SK-N-SH (cell line): ENCODE results near the gene KRTAP5-3.

Experiments
- EP300 ChIP-seq, 2 experiments: IDR thresholded peaks; 2 replicates each; pipeline versions ENCODE4 v1.4.0 to v1.6.1; 2012; ENCODE audit warnings: borderline replicate concordance in 1 of 2, low read depth in 1 of 2, low read length in 1 of 2
- FOXM1 ChIP-seq: IDR thresholded peaks from 2 replicates; pipeline ENCODE4 v1.4.0; 2012; ENCODE audit warnings: low read depth, mild to moderate bottlenecking
- GABPA ChIP-seq: IDR thresholded peaks from 2 replicates; pipeline ENCODE4 v1.4.0; 2012; ENCODE audit warnings: low read depth, mild to moderate bottlenecking
- MEF2A ChIP-seq: IDR thresholded peaks from 2 replicates; pipeline ENCODE4 v1.4.0; 2012; ENCODE audit warnings: low read depth, borderline replicate concordance
- POLR2AphosphoS5 ChIP-seq: IDR thresholded peaks from 2 replicates; pipeline ENCODE4 v1.6.1; 2012; ENCODE audit warnings: low read depth, low read length
- SIN3A ChIP-seq: IDR thresholded peaks from 2 replicates; pipeline ENCODE4 v1.6.1; 2012; ENCODE audit warnings: low read depth, mild to moderate bottlenecking, low read length, moderate library complexity, borderline replicate concordance
- SMC3 ChIP-seq: IDR thresholded peaks from 2 replicates; pipeline ENCODE4 v1.6.1; 2012; ENCODE audit warnings: low read depth, low read length, improper control_type of control experiment
- TF ChIP-seq, protein P1 (sequence below): fragments of 200-600 bp; sonication (generic); IDR thresholded peaks from 2 replicates; pipeline ENCODE4 v1.6.1; 2017; ENCODE audit warnings: antibody characterized with exemption, mild to moderate bottlenecking, moderate library complexity
- TF ChIP-seq, protein P2 (sequence below): IDR thresholded peaks from 2 replicates; pipeline ENCODE4 v1.6.1; 2012; ENCODE audit warnings: mild to moderate bottlenecking, low read depth, low read length, moderate library complexity
- TF ChIP-seq, protein P3 (sequence below): IDR thresholded peaks from 2 replicates; pipeline ENCODE4 v1.4.0; 2012; ENCODE audit warnings: low read depth, borderline replicate concordance
- TF ChIP-seq, protein P4 (sequence below): IDR thresholded peaks from 2 replicates; pipeline ENCODE4; 2012
- TF ChIP-seq, protein P5 (sequence below): IDR thresholded peaks from 2 replicates; pipeline ENCODE4 v1.4.0; 2012; ENCODE audit warnings: low read depth
- TF ChIP-seq, protein P6 (sequence below): fragments of 150-350 bp; IDR thresholded peaks from 2 replicates; pipeline ENCODE4 v1.6.1; 2016; ENCODE audit warnings: mild to moderate bottlenecking, low read depth, low read length

DNA sequence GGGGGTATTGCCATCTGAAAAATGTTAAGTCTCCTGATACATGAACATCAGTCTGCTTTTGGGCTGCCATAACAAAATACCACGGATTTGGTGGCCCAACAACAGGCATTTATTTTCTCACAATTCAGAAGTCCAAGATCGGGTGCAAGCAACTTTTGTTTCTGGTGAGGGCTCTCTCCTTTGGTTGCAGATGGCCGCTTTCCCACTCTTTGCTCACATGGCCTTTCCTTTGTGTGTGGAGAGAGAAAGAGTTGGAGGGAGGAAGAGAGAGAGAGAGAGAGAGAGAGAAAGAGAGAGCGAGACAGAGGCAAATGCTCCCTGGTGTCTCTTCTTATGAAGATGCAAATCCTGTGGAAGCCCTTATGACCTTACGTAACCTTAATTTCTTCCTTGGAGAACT lies 7.6 kb downstream of the KRTAP5-3 start:
- TF ChIP-seq, protein P1, sequence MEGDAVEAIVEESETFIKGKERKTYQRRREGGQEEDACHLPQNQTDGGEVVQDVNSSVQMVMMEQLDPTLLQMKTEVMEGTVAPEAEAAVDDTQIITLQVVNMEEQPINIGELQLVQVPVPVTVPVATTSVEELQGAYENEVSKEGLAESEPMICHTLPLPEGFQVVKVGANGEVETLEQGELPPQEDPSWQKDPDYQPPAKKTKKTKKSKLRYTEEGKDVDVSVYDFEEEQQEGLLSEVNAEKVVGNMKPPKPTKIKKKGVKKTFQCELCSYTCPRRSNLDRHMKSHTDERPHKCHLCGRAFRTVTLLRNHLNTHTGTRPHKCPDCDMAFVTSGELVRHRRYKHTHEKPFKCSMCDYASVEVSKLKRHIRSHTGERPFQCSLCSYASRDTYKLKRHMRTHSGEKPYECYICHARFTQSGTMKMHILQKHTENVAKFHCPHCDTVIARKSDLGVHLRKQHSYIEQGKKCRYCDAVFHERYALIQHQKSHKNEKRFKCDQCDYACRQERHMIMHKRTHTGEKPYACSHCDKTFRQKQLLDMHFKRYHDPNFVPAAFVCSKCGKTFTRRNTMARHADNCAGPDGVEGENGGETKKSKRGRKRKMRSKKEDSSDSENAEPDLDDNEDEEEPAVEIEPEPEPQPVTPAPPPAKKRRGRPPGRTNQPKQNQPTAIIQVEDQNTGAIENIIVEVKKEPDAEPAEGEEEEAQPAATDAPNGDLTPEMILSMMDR: no peak
- TF ChIP-seq, protein P2, sequence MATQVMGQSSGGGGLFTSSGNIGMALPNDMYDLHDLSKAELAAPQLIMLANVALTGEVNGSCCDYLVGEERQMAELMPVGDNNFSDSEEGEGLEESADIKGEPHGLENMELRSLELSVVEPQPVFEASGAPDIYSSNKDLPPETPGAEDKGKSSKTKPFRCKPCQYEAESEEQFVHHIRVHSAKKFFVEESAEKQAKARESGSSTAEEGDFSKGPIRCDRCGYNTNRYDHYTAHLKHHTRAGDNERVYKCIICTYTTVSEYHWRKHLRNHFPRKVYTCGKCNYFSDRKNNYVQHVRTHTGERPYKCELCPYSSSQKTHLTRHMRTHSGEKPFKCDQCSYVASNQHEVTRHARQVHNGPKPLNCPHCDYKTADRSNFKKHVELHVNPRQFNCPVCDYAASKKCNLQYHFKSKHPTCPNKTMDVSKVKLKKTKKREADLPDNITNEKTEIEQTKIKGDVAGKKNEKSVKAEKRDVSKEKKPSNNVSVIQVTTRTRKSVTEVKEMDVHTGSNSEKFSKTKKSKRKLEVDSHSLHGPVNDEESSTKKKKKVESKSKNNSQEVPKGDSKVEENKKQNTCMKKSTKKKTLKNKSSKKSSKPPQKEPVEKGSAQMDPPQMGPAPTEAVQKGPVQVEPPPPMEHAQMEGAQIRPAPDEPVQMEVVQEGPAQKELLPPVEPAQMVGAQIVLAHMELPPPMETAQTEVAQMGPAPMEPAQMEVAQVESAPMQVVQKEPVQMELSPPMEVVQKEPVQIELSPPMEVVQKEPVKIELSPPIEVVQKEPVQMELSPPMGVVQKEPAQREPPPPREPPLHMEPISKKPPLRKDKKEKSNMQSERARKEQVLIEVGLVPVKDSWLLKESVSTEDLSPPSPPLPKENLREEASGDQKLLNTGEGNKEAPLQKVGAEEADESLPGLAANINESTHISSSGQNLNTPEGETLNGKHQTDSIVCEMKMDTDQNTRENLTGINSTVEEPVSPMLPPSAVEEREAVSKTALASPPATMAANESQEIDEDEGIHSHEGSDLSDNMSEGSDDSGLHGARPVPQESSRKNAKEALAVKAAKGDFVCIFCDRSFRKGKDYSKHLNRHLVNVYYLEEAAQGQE: no peak
- no peak for TF ChIP-seq POLR2AphosphoS5
- TF ChIP-seq, protein P3, sequence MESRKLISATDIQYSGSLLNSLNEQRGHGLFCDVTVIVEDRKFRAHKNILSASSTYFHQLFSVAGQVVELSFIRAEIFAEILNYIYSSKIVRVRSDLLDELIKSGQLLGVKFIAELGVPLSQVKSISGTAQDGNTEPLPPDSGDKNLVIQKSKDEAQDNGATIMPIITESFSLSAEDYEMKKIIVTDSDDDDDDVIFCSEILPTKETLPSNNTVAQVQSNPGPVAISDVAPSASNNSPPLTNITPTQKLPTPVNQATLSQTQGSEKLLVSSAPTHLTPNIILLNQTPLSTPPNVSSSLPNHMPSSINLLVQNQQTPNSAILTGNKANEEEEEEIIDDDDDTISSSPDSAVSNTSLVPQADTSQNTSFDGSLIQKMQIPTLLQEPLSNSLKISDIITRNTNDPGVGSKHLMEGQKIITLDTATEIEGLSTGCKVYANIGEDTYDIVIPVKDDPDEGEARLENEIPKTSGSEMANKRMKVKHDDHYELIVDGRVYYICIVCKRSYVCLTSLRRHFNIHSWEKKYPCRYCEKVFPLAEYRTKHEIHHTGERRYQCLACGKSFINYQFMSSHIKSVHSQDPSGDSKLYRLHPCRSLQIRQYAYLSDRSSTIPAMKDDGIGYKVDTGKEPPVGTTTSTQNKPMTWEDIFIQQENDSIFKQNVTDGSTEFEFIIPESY: no peak
- TF ChIP-seq, protein P4, sequence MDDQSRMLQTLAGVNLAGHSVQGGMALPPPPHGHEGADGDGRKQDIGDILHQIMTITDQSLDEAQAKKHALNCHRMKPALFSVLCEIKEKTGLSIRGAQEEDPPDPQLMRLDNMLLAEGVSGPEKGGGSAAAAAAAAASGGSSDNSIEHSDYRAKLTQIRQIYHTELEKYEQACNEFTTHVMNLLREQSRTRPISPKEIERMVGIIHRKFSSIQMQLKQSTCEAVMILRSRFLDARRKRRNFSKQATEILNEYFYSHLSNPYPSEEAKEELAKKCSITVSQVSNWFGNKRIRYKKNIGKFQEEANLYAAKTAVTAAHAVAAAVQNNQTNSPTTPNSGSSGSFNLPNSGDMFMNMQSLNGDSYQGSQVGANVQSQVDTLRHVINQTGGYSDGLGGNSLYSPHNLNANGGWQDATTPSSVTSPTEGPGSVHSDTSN: no peak
- no peak for TF ChIP-seq GABPA
- TF ChIP-seq SIN3A: no peak
- TF ChIP-seq, protein P5, sequence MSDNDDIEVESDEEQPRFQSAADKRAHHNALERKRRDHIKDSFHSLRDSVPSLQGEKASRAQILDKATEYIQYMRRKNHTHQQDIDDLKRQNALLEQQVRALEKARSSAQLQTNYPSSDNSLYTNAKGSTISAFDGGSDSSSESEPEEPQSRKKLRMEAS: no peak
- no peak for TF ChIP-seq FOXM1
- no peak for TF ChIP-seq MEF2A
- no peak for TF ChIP-seq EP300 (IDR thresholded peaks at IDR 0.05; ENCODE audit: borderline replicate concordance in 1 of 2, low read depth in 1 of 2, low read length in 1 of 2)
- TF ChIP-seq SMC3: no peak
- TF ChIP-seq, protein P6, sequence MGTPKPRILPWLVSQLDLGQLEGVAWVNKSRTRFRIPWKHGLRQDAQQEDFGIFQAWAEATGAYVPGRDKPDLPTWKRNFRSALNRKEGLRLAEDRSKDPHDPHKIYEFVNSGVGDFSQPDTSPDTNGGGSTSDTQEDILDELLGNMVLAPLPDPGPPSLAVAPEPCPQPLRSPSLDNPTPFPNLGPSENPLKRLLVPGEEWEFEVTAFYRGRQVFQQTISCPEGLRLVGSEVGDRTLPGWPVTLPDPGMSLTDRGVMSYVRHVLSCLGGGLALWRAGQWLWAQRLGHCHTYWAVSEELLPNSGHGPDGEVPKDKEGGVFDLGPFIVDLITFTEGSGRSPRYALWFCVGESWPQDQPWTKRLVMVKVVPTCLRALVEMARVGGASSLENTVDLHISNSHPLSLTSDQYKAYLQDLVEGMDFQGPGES: no peak
